Measurements from ENCODE around the gene CRB1.

- TF ChIP-seq POLR2A (IDR thresholded peaks at IDR 0.05) (no peak), CTCF (IDR thresholded peaks at IDR 0.05) (no peak), POLR2AphosphoS5 (IDR thresholded peaks at IDR 0.05) (no peak), EP300 (IDR thresholded peaks at IDR 0.05) (no peak)
These were observed 145.5 kb downstream of the CRB1 start for GRCh38 chr1:197413564-197413963.
